Sigmoid colon (tissue), 7 donors: ENCODE measurements around the gene HOXB9. TPM values are rescaled to one million over a fixed set of nuclear protein-coding genes. Genes with fewer than 3 reads are reported as not detected.

Source experiments
- DNase-seq: peaks from one replicate; pipeline ENCODE4 v3.0.0-alpha.2; 2019
- H3K27ac ChIP-seq, 4 donors: fragments of 200-600 bp; sonication (generic); one replicate each; pipeline ENCODE4 v1.5.1; 2016 to 2019; ENCODE audit warnings: mild to moderate bottlenecking in 1 of 4
- H3K27me3 ChIP-seq, 3 donors: fragments of 200-600 bp; sonication (generic); one replicate each; pipeline ENCODE4 v1.5.1; 2019; ENCODE audit warnings: mild to moderate bottlenecking in 1 of 3
- H3K36me3 ChIP-seq, 4 donors: fragments of 200-600 bp; sonication (generic); one replicate each; pipeline ENCODE4 v1.5.1; 2016 to 2019
- H3K4me1 ChIP-seq, 4 donors: fragments of 200-600 bp; sonication (generic); one replicate each; pipeline ENCODE4 v1.5.1; 2017 to 2019
- H3K4me3 ChIP-seq, 4 donors: fragments of 200-600 bp; sonication (generic); one replicate each; pipeline ENCODE4 v1.5.1; 2017 to 2019; ENCODE audit warnings: mild to moderate bottlenecking in 2 of 4, moderate library complexity in 1 of 4
- H3K9me3 ChIP-seq, 4 donors: fragments of 200-600 bp in 3 of 4; sonication (generic) in 3 of 4; one replicate each; pipeline versions ENCODE4 v1.5.1 to v1.6.1; 2013 to 2019
- EP300 ChIP-seq, 4 donors: sonication (generic); formaldehyde crosslinking; IDR thresholded peaks; one replicate each; pipeline ENCODE4 v1.6.1; 2017; ENCODE audit warnings: antibody characterized with exemption in 4 of 4
- POLR2A ChIP-seq, 2 donors: fragments of 450-650 bp; IDR thresholded peaks; one replicate each; pipeline ENCODE4 v1.6.1; 2016; ENCODE audit warnings: antibody characterized with exemption in 2 of 2, mild to moderate bottlenecking in 2 of 2, moderate library complexity in 2 of 2
- POLR2AphosphoS5 ChIP-seq, 4 donors: sonication (generic); formaldehyde crosslinking; IDR thresholded peaks; one replicate each; pipeline ENCODE4 v1.6.1; 2017; ENCODE audit warnings: antibody characterized with exemption in 4 of 4
- WGBS, 2 donors: extraction: QIAGEN DNeasy Blood & Tissue Kit; methylation state at CpG; one replicate each; pipeline ENCODE4 v1.1.7; 2013; 5-methylcytosine and 5-hydroxymethylcytosine counted together
- intact Hi-C: fragments of 100-400 bp; cut with DNase I; formaldehyde crosslinking; loops from one replicate; pipeline ENCODE4 v1.15.1; 2023
- polyA plus RNA-seq, 3 donors: library from polyadenylated mRNA; stranded (reverse); fragments of 200-250 nt; gene quantifications; one replicate each; pipeline ENCODE4 v1.2.3, GENCODE V29; 2013
- total RNA-seq, 4 donors: library from RNA; depleted of rRNA; stranded (reverse); fragments of >200 nt; gene quantifications; one replicate each; pipeline ENCODE4 v1.1.0, GENCODE V29; 2016
- TF ChIP-seq, protein P1 (sequence below), 4 experiments: fragments of 450-650 bp in 3 of 4; fragments of 200-600 bp in 1 of 4; IDR thresholded peaks; one replicate each; pipeline ENCODE4 v1.5.1; 2016 to 2019; ENCODE audit warnings: antibody characterized with exemption in 4 of 4, mild to moderate bottlenecking in 3 of 4, moderate library complexity in 2 of 4
- donor health status: healthy with polysubstance abuse.
- donor health status: Bipolar disorder and iron deficiency.
- donor health status: healthy.

The HOXB9 gene
- total RNA-seq (under 1 TPM in 1 of 4 donors, not detected in 3; 0.28 TPM), polyA plus RNA-seq (10 to 100 TPM; 16.2 to 52.1 (median 19.9) TPM)

DNA sequence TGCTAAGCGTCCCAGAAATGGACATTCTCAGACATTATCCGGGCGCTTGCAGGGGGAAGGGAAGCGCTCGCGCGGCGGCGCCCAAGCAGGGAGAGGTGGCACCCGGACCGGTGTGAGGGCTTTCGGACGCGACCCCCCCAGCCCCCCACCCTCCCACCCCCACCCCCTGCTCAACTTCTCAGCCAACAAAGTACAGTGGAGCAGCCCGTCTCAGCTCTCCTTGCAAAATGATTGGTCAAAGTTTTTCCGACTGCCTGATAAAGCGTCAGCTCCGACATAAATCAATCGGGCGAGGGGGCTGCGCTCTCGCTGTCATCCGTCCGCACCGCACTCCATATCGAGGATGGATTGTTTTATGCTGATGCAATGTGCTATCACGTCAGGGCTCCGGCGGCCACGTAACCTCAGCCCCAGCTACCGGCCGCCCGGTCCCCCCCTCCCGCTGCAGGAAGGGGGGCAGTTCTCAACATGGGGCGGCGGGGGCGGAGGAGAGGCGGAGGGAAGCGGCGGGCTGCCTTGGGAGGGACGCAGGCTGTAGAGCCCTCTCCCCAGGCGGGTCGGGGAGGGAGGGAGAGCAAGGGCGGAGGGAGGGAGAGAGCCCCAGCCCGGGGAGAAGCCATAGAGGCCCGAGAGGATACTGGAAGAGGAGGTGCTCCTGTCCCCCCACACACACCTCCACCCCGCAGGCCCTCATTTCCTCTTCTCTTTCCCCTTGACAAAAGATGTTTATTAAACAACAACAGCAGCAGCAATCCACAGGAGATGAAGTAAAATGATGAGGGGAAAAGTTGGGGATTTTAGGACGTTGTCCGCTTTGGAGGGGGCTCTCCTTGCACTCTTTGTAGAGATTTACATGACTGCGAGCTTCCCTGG lies at the start of gene HOXB9:
Gene HOXB9 (minus strand): TSS at position 114 of the 873 bp plus-strand sequence. CDS start 89 bp downstream, at position 25.
- Histone ChIP-seq H3K27me3 (peaks cover 76 to 100% (median 99%) of the 10 kb centered on the region in 3 donors), H3K9me3 (no peaks in the 10 kb centered on the region), H3K27ac (peak within 1 kb of the TSS in 1 of 4 donors; percentile 11), H3K4me1 (peaks cover 0 to 26% (median 24%) of the 10 kb centered on the region in 4 donors), H3K4me3 (peak within 1 kb of the TSS in 3 of 4 donors; percentile 31 to 45 (median 32)), H3K36me3 (no peaks in the 10 kb centered on the region)
- TF ChIP-seq POLR2A (IDR thresholded peaks at IDR 0.05) (no peak), EP300 (IDR thresholded peaks at IDR 0.05) (no peak), POLR2AphosphoS5 (IDR thresholded peaks at IDR 0.05) (peak in 1 of 4 donors; percentile 3)
- TF ChIP-seq, protein P1, sequence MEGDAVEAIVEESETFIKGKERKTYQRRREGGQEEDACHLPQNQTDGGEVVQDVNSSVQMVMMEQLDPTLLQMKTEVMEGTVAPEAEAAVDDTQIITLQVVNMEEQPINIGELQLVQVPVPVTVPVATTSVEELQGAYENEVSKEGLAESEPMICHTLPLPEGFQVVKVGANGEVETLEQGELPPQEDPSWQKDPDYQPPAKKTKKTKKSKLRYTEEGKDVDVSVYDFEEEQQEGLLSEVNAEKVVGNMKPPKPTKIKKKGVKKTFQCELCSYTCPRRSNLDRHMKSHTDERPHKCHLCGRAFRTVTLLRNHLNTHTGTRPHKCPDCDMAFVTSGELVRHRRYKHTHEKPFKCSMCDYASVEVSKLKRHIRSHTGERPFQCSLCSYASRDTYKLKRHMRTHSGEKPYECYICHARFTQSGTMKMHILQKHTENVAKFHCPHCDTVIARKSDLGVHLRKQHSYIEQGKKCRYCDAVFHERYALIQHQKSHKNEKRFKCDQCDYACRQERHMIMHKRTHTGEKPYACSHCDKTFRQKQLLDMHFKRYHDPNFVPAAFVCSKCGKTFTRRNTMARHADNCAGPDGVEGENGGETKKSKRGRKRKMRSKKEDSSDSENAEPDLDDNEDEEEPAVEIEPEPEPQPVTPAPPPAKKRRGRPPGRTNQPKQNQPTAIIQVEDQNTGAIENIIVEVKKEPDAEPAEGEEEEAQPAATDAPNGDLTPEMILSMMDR (IDR thresholded peaks at IDR 0.05), result no peak
- DNase-seq, result no peak
- WGBS, 2 donors, result 1 to 2% methylated on average over 50 of the region's 50 CpGs
- intact Hi-C loops, result no loop called here

DNA sequence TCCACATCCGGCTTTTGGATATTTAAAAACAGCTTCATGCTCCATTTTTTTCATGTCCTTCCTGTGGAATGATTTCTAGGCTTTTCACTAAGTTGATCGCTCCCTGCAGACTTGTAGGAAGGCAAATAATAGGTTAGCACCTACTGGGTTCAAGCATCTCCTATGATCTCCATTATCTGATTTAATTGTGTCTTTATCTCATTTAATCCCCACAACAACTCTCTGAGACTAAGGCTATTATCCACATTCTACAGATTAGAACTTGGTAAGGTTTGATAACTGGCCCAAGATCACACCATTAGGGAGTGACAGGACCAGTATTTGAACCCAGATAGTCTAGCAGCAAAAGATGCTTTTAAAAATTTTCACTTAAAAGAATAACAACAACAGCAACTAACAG lies 46.2 kb upstream of the HOXB9 start:
- Histone ChIP-seq H3K36me3 (no peaks in the 10 kb centered on the region), H3K4me1 (peaks cover 0 to 10% (median 8%) of the 10 kb centered on the region in 4 donors), H3K4me3 (peak overlapping the region in 1 of 4 donors; percentile 32), H3K27me3 (peaks cover 0 to 9% (median 0%) of the 10 kb centered on the region in 3 donors), H3K27ac (peak overlapping the region in 3 of 4 donors; percentile 30 to 40 (median 33)), H3K9me3 (no peaks in the 10 kb centered on the region)
- DNase-seq, result no peak
- intact Hi-C loops, result loop anchor here (10.0 kb wide), 1 partner anchor 362 kb away; no protein-coding TSS in a partner anchor
- TF ChIP-seq POLR2AphosphoS5 (IDR thresholded peaks at IDR 0.05), result no peak
- TF ChIP-seq EP300 (IDR thresholded peaks at IDR 0.05), result no peak
- TF ChIP-seq, protein P1 (IDR thresholded peaks at IDR 0.05), result no peak
- TF ChIP-seq POLR2A (IDR thresholded peaks at IDR 0.05), result no peak
- 78 to 84% methylated on average over 2 of the region's 2 CpGs for WGBS, 2 donors

DNA sequence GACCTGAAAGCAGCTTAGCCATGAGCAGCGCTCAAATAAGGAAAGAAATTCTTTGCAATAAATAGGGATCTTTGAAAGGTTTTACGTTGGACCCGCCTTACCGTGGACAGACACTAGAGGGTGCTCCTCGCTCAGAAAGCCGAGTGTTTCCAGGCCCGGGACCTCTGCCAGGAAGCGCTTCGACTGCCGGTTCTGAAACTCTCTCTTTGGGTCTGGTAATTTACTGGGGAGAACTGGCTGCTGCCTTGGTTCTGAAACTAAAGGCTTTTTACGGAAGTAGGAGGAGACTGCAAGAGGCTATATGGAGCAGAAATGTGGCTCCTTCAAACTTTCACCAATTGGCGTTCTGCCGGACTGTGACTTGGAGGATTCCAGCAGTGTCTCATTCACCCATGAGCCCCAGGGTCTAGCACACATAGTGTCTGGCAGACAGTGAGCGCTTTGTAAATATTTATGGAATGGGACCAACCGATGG lies 45.6 kb upstream of the HOXB9 start:
- 10 to 11% methylated on average over 15 of the region's 15 CpGs for WGBS, 2 donors
- H3K36me3 ChIP-seq, result no peaks in the 10 kb centered on the region
- H3K27ac ChIP-seq, result peak overlapping the region in 3 of 4 donors; percentile 30 to 40 (median 33)
- TF ChIP-seq EP300 (IDR thresholded peaks at IDR 0.05) (no peak), POLR2A (IDR thresholded peaks at IDR 0.05) (no peak), POLR2AphosphoS5 (IDR thresholded peaks at IDR 0.05) (peak in 2 of 4 donors; percentile 33 to 37)
- TF ChIP-seq, protein P1 (IDR thresholded peaks at IDR 0.05), result peak; percentile 38 to 89 (median 79)
- peak; percentile 91 for DNase-seq
- H3K27me3 ChIP-seq, result peaks cover 0 to 15% (median 1%) of the 10 kb centered on the region in 3 donors
- H3K4me1 ChIP-seq, result peaks cover 0 to 10% (median 8%) of the 10 kb centered on the region in 4 donors
- intact Hi-C loops, result loop anchor here (1.0 to 10.0 kb wide), 4 partner anchors 53 to 363 kb away; no protein-coding TSS in a partner anchor
- peak overlapping the region in 3 of 4 donors; percentile 27 to 36 (median 32) for H3K4me3 ChIP-seq
- H3K9me3 ChIP-seq, result no peaks in the 10 kb centered on the region

DNA sequence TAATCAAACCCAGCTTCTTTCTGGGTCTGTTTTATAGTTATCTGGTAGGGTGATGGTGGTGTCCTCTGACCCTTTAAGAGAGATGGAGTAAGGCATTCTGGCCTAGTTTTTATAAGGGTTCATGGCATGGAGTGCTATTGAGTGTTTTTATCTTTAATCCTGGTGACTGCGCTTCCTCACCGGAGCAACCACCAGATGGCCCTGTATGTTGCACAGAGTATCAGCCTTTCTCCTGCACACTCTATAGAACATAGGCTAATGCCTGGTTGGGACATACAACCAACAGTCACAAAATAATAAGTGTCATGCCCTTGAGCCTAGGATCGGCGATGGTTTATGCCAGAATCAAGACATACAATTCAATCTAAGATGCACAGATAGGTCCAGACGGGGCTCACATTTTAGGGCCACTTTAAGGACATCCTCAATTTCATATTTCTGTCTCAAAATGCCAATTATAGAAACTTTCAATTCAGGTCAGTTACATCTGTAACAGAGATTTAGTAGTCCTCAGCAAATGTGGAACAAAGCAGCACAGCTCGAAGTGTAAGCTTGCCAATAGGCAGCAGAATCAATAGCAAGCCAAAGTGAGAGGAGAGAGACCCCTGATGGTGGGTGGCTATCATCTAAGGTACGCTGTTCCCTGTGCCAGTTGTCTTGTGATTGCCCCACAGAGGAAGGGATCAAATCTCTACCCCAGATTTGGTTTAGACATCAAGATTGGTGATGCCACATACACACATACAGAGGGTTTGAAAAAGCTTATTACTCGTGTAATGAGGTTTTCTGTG lies 37.2 kb upstream of the HOXB9 start:
- Histone ChIP-seq H3K36me3 (no peaks in the 10 kb centered on the region), H3K9me3 (no peaks in the 10 kb centered on the region), H3K4me3 (no peak overlapping the region), H3K27me3 (peaks cover 0 to 27% (median 3%) of the 10 kb centered on the region in 3 donors), H3K27ac (no peak overlapping the region), H3K4me1 (no peaks in the 10 kb centered on the region)
- 84 to 88% methylated on average over 8 of the region's 8 CpGs for WGBS, 2 donors
- TF ChIP-seq EP300 (IDR thresholded peaks at IDR 0.05), result no peak
- no peak for TF ChIP-seq POLR2A (IDR thresholded peaks at IDR 0.05)
- TF ChIP-seq, protein P1 (IDR thresholded peaks at IDR 0.05), result no peak
- no peak for TF ChIP-seq POLR2AphosphoS5 (IDR thresholded peaks at IDR 0.05)
- intact Hi-C loops, result no loop called here
- no peak for DNase-seq
